Stimulated activated CD4-positive, alpha-beta T cell treated with anti-CD3 and anti-CD28 coated beads, Interleukin-2, amount 100 ng/mL, for 4 hours (primary cell): ENCODE results near the gene CD74.
"Not testable (repeated sequence)": the region's sequence is repeated elsewhere in the genome, so short reads cannot be mapped to it uniquely, and the experiment has no call there.

Source experiments
- DNase-seq: peaks from one replicate; pipeline ENCODE4 v3.0.0-alpha.2; 2020; ENCODE audit warnings: low read depth

The CD74 gene

DNA sequence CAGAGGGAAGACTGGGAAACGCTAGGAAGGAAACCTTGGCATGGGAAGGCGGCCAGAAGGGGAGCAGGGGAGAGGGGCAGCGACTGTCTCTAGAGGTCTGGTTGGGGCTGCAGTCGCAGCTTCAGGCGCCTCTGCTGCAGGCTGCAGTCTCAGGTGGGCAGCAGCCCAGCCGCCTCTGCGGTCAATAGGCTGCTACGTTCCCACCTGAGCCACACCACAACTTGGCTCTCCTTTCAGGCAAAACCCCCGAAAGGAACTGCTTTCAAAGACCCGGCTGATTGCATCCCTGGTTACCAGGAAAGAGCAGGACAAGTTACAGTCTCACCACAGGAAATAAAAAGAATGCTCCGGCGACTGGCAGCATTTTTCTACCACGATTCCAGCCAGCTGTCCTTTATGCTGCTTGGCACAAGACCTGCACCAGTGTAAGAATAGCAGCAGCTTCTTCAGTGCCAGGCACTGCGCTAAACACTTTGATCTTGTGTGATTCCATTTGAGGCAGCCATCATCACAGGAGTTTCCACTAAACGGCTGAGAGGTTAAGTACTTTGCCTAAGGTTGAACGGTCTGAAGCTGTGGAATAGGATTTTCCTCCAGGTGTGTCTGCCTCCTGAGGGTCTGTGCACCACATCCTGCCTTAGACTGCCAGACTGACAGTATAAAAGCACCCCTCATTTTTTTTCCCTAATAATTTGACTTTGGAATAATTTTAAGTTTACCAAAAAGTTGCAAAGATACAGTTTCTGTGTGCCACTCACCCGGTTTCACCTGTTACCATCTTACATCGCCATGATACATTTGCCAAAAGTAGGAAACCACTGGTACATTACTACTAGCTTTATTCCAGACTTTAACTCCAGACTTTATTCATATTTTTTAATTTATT is 29.3 kb upstream of the CD74 start:
- no peak for DNase-seq

DNA sequence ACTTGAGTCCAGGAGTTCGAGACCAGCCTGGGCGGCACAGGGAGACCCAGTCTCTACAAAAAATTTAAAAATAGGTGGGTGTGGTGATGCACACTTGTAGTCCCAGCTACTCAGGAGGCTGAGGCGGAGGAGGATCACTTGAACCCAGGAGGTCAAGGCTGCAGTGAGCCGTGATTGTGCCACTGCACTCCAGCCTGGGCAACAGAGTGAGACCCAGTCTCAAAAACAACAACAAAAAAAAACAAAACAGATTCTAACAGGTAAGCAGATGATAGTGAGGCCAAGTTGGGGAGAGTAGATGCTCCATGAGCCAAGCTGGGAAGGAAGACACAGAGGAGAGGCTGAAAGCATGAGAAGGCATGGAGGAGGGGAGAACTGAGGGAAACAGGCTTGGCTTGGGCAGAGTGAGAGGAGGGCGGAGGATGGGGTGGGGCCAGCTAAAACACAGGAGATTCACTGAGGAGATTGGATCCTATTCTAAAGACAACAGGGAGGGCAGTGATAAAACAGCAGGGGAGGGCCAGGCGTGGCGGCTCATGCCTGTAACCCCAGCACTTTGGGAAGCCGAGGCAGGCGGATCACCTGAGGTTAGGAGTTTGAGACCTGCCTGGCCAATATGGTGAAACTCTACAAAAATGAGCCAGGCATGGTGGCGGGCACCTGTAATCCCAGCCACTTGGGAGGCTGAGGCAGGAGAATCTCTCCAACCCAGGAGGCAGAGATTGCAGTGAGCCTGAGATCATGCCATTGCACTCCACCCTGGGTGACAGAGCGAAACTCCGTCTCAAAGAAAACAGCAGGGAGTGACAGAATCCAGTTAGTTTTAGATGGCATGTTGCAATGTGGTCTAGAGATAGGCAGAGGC is 28.5 kb upstream of the CD74 start:
- DNase-seq = no peak

DNA sequence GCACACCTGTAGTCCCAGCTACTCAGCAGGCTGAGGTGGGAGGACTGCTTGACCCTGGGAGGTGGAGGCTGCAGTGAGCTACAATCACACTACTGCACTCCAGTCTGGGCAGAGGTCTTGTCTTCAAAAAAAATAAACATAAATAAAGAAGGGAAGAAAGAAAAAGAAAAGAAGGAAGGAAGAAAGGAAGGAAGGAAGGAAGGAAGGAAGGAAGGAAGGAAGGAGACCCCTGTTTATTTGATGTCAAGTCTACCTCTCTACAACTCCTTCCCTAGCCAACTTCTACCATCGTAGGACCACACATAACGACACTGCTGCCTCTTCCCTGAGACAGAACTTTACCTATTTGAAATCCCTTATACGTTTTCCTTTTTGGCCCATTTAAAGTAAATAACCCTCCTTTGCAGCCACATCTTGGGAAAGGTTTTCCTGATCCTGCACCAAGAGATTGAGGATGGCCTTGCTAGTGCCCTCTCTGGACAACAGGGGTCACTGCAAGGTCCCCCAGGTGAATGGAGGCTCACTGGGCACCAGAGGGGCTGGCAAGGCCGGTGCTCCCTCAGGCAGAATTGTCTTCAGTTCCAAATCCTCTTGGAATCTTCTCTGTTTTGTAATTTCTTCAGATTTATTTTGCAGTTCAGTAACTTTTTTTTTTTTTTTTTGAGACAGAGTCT is 26.3 kb upstream of the CD74 start:
- DNase-seq = no peak

DNA sequence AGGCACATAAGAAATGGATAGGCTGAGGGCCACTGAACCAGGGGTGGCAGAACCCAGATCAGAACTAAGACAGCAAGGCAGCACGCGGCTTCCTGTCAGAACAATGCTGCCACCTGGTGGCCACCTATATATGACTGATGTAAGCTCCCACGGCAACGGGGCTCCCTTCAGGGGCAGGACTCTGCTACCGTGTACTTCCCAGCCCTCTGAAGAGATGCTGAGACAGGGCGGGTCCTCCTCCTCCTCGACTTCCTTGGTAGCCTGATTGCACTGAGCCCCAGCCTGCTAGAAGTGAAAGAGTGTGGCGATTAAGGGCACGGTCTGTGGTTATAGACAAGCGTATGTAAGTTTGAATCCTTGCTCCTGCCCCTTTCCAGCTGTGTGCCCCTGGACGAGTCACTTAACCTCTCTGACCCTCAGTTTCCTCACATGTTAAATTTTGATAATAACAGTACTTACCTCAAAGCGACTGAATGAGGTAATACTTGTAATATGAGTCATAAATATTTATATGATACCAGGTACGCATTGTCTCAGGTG is 23.5 kb upstream of the CD74 start:
- DNase-seq = peak; percentile 88

DNA sequence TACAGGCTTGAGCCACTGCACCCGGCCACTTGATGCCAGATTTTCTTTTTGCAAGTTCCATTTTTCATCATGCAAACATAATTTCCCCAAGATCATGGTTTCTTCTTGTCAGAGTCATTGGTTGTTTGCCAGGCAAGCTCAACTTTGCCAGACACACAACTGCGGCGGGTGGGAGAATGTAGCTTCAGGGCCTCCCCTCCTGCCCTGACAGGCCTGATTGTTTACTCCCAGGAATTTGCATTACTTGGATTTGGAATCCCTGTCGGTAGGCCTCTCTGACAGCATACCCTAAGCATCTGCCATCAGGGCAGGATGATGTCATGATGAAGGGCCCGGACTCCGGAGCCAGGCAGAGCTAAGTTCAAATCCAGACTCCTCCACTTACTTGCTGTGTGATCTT is 21.8 kb upstream of the CD74 start:
- DNase-seq = no peak

DNA sequence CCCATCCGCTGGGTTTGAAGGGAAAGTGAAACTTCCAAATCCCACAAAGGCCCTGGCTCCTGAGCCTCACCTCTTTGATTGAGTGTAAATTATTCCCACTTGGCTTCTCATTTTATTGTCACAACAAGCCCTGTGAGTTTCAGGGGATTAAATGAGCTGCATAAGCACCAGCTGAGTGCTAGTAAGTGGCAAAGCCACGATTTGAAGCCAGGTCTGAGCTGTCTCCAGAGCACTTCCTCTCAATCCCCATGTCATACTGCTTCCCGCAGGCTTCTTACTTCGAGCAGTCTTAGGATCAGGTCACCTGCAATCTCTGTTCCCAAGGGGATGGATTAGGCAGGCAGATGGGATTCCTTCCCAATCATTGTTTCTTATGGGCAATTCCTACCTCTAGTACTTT is 18.9 kb upstream of the CD74 start:
- DNase-seq = no peak

DNA sequence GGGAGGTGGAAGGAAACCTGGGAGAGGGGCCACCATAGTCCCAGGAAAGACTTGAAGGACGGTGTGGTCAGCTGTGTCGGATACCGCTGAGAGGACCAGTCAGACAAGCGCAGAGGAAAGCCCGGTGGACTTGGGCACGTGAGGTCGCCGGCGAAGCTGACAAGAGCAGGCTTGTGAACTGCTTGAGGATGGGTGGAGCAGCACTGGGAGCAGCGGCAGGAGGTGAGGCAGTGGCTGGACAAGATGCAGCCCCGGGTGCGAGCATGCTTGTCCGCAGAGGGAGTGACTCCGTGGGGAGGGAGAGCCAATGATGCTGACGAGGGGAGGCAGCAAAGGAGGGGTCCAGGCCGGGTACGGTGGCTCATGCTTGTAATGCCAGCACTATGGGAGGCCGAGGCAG is 18.3 kb upstream of the CD74 start:
- DNase-seq = no peak

DNA sequence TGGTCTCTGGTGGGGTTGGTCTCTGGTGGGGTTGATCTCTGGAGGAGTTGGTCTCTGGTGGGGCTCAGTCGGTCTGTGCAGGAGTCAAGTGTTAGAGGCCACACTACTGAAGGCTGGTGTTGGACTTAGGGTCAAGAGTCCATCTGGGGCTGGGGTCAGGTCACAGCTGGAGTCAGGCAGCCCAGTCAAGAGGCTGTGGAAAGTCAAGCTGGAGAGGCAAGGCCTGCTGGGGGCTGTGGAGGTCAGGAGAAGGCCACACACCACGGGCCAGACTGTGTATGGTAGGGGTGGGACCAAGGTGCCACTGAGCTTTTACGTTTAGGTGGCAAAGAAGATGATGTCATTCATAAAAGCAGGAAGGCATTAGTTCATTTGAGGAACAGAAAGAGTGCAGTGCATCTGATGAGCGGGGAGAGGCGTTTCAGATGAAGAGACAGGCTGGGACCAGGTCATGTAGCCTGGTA is 16.7 kb upstream of the CD74 start:
- DNase-seq = no peak

DNA sequence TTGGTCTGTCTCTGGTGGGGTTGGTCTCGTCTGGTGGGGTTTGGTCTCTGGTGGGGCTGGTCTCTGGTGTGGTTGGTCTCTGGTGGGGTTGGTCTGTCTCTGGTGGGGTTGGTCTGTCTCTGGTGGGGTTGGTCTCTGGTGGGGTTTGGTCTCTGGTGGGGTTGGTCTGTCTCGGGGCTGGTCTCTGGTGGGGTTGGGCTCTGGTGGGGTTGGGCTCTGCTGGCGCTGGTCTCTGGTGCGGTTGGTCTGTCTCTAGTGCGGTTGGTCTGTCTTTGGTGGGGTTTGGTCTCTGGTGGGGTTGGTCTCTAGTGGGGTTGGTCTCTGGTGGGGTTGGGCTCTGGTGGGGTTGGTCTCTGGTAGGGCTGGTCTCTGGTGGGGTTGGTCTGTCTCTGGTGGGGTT is 16.3 kb upstream of the CD74 start:
- no peak for DNase-seq

DNA sequence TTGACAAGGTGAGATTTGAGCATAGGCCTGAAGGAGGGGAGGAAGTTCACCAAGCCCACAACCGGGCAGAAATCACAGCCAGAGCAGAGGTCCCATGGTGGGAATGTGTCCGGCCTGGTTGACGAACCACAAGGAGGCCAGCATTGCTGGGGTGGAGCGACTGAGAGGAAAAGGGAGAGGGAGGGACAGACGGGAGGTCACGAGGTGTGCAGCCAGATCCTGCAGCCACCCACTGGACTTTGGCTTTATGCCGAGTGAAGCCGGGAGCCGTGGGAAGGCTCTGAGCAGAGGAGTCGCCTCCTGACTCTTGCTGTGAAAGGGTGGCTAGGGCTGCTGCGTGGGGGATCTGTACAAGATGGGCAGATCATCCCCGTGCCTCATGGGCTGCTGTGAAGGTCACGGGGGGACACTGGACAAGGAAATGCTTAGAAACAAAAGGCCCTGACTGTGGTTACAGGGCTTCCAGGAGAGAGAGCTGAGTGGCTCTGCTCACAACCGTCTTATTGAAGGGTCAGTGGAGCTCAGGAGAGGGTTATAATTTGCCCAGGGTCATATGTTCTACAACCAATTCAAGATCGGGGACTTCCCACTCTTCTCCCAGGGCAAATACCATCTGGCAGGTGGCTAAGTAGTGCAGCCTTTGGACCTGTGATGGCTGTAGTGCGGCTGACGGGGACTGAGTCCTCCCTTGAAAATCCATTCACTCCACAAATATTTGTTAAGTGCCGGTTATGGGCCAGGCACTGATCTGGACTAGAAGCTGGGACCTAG is 15.6 kb upstream of the CD74 start:
- no peak for DNase-seq

DNA sequence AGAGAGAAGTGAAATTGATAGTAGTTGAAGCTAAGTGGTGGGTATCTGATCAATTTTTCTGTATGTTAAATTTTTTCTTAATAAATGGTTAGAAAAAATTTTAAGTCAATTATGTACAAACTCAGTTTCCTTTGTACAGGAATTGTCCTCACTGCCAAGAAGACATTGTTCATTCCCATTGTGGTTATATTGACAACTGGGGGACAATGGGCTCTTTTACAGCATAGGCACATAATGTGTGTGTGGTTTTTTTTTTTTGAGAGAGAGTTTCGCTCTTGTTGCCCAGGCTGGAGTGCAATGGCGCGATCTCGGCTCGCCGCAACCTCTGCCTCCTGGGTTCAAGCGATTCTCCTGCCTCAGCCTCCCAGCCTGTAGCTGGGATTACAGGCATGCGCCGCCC is 13.5 kb upstream of the CD74 start:
- DNase-seq = not testable (repeated sequence)

DNA sequence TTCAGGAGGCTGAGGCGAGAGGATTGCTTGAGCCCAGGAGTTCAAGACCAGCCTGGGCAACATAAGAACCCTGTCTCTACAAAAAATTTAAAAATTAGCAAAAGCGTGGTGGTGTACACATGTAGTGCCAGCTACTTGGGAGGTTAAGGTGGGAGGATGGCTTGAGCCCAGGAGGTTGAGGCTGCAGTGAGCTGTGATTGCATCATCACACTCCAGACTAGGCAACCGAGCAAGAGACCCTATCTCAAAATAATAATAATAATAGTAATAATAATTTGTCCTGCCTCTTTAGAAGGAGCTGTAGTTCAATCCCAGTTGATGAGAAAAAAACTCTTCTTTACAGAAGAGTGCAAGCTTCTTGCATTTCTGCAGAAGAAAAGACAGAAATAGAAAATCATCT is 10.0 kb upstream of the CD74 start:
- DNase-seq = no peak

DNA sequence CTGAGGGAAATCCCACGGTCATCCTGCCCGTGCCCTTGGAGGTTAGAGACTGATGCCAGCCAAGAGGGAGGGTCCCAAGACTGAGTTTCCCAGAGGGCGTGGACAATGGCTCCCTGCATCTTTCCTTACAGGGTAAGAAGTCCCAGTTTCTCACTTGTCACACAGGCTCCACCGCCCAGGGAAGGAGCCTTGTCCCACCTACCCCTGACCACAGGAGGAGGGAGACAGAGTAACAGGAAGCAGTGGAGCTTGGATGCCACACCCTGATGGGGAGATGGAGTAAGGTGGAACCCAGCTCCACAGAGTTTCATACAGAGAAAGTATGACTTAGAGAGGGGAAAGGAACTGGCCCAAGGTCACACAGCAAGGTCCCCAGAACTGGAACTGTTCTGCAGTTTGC is 9.4 kb upstream of the CD74 start:
- no peak for DNase-seq

DNA sequence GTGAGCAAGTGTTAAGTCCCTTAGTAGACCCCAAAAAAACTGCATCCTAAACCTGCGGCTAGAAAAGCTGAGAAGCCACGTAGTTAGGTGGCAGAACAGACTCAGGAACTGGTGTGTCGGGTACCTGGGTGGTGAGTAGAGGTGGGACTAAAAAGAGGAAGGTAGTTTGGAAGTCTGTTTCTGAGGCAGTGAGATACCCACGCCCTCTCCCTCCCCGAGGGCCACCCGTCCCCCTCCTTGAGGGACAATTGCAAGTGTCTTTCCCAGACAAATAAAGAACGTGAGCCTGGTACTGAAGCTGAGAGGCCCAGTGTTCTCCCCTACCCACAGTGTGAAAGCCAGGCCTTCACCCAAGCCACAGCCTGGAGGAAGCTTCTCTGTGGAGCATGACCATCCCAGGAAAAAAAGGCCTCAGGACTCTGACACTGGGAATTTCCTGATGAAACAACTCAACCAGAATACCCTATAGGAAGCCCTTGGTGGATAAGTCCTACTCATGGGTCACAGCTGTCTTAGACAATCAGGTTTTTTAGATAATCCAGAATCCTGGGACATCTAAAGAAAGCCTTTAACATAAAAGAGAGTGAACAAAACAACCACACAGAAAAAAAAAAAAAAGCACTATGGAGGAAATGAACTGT is 7.0 kb upstream of the CD74 start:
- DNase-seq = no peak

DNA sequence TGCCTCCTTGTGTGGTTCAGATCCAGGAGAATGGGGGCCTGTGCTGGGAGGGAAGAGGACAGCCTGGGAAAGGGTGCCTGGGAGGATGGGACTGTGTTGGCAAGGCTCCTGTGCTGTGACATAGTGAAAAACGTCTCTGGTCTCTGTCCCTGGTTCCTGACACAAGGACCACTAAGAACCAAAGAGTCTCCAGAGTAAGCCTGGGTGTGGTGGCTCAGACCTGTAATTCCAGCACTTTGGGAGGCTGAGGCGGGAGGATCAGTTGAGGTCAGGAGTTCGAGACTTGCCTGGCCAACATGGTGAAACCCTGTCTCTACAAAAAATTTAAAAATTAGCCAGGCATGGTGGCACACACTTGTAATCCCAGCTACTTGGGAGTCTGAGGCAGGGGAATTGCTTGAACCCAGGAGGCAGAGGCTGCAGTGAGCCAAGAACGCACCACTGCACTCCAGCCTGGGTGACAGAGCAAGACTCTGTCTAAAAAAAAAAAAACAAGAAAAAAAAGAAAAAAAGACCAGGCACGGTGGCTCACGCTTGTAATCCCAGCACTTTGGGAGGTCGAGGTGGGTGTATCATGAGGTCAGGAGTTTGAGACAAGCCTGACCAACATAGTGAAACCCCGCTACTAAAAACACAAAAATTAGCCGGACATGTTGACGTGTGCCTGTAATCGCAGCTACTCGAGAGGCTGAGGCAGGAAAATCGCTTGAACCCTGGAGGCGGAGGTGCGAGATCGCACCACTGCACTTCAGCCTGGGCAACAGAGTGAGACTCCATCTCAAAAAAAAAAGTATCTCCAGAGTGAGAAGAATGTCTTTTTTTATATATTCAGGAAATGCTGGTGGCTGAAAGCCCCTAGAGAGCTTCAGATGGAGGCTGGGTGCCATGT is 1.4 kb upstream of the CD74 start:
- not testable (repeated sequence) for DNase-seq

DNA sequence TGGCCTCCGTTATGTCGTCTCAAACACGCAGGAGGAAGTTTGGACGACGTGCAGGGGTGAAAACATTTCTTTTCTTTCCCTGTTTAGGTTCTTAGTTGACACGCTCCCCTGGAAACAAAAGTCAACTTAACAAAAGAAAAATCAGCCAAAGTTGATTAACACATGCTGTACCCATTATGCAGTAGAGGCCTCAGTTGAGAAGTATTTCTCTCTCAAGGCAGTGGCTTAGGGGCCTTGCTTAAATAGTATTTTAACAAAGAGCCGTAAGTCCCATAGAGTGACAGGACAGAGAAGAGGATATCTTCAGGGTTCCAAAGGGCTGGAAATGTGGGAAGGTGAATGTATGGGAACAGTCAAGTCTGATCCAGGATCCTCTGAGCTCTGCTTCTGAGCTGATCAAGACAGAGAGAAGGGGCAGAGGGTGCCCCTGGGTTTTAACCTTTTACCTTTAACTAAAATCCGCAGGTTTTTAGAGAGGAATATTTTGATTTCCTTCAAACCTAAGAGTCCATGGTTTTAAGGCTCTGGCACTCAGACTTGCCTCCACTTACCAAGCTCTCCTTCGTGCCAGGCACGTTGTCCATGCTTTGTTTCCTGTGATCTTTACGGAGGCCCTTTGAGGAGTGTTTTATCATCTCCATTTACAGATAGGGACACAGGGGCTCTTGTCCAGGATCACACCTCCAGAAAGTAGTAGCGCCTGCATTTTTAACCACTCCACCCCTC is 629 bp upstream of the CD74 start:
- no peak for DNase-seq

DNA sequence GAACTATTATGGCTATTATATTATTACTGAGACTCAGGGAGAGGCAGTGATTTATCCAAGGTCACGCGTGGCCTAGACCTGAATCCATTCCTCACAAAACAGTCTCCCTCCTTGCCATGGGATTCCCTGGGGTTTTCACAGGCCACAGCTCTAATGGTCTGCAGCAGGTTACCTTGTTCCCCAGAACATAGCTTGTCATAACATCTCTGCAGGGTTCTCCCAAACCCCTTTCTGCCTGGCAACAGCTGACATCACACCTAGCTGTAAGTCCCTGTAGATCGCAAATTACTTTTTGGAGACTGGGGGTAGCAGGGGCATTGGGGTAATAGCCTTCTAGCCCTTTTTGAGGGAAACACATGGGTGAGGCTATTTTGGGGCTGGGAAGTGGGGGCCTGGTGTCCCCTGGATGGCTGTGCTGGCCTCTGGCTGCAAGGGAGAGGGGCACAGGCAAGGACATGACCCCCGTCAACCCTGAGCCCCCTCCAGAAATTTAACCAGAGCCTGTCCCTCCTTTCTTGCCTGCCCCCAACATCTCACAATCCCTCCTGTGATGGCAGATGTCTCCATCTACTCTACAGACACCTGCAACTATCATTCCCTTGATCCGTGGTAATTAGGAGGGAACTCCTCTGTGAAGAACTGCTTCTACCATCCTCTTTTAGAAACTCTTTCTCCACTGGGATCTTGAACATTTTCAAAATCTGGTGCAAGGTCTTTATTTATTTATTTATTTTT is 1.3 kb downstream of the CD74 start:
- DNase-seq = peak; percentile 50

DNA sequence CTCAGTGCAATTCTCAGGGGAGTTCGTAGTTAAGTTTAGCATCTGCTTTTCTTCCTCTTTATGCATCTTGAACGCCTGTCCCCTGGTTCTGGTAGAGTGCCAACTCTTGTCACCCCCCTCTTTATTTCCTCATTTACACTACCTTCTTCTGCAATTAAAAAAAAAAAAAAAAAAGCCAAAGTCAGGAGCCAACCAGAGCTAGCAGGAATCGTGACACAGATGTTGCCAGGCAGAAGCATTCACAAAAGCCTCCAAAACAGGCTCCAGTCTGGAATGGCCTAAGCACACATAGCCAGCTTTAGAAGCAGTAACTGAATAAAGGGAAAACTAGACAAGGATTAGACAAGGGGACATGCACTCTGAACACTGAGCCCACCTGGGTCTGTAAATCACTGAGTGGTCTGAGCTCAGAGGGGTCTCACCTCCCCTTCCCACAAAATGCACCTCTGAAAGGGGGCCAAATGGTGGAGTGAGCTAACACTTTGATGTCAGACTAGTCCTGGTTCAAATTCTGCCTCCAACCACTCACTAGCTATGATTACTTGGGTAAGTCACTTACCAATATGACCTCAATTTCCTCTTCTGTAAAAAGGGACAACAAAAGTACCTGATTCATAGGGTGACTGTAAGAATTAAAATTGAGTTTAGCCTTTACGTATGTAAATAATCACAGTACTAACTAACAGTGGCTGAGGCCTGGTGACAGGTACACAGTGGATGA is 2.0 kb downstream of the CD74 start:
- DNase-seq = peak; percentile 40
